Caco-2 (cell line): Measurements from ENCODE around the gene ACOT12. TPM values are rescaled to one million over a fixed set of nuclear protein-coding genes. Genes with fewer than 3 reads are reported as not detected.

ENCODE experiments used
- BruUV-seq: library from RNA; stranded (reverse); fragments of 400-500 nt; replicated peaks from 2 replicates; lab custom pipeline; 2021; lab: Mats Ljungman, UMichigan
- CTCF ChIA-PET: fragments of 300-600 bp; sonication (Branson Sonifier 250); formaldehyde crosslinking; loops from one replicate; lab custom pipeline; 2022; ENCODE audit warnings: antibody characterized with exemption; lab: Charles Lee
- POLR2A ChIA-PET: fragments of 300-600 bp; sonication (Branson Sonifier 250); formaldehyde crosslinking; loops from one replicate; lab custom pipeline; 2022; ENCODE audit warnings: antibody characterized with exemption; lab: Charles Lee
- DNase-seq, 2 experiments: peaks; one replicate each; pipeline versions ENCODE4 v3.0.0 to v3.0.0-alpha.2; 2020 to 2022
- H3K27me3 ChIP-seq: replicated peaks from 2 replicates; pipeline ENCODE4 v1.6.0; 2011; ENCODE audit warnings: low read length; ENCODE audit not compliant: control insufficient read depth, insufficient read depth
- H3K36me3 ChIP-seq: 2 replicates; pipeline ENCODE4 v1.5.1; 2011; ENCODE audit warnings: low read length; ENCODE audit not compliant: control insufficient read depth, insufficient read depth
- H3K4me1 ChIP-seq: fragments of 250-450 bp; sonication (Bioruptor Pico); 2 replicates; pipeline ENCODE4 v1.5.1; 2020; ENCODE audit warnings: mild to moderate bottlenecking
- H3K4me3 ChIP-seq: 2 replicates; pipeline ENCODE4 v1.5.1; 2011; ENCODE audit warnings: low read depth, mild to moderate bottlenecking, control low read depth, low read length
- H3K9me3 ChIP-seq: fragments of 250-450 bp; sonication (Bioruptor Pico); 2 replicates; pipeline ENCODE4 v1.5.1; 2020; ENCODE audit warnings: mild to moderate bottlenecking, moderate library complexity
- H3K27ac Mint-ChIP-seq: one replicate; pipeline ENCODE4 v1.8.0; 2022; ENCODE audit warnings: mixed read lengths; ENCODE audit not compliant: unreplicated experiment
- H3K27me3 Mint-ChIP-seq: one replicate; pipeline ENCODE4 v1.8.0; 2022; ENCODE audit warnings: mixed read lengths; ENCODE audit not compliant: insufficient read depth, unreplicated experiment
- H3K36me3 Mint-ChIP-seq: one replicate; pipeline ENCODE4 v1.8.0; 2022; ENCODE audit warnings: mild to moderate bottlenecking, mixed read lengths; ENCODE audit not compliant: insufficient read depth, unreplicated experiment
- H3K4me1 Mint-ChIP-seq: one replicate; pipeline ENCODE4 v1.8.0; 2022; ENCODE audit warnings: low read depth, mixed read lengths; ENCODE audit not compliant: unreplicated experiment
- H3K4me3 Mint-ChIP-seq: one replicate; pipeline ENCODE4 v1.8.0; 2022; ENCODE audit warnings: mild to moderate bottlenecking, moderate library complexity, mixed read lengths; ENCODE audit not compliant: unreplicated experiment
- H3K9me3 Mint-ChIP-seq: one replicate; pipeline ENCODE4 v1.8.0; 2022; ENCODE audit warnings: mixed read lengths; ENCODE audit not compliant: unreplicated experiment
- CTCF ChIP-seq, 2 experiments: fragments of 200-600 bp in 1 of 2; IDR thresholded peaks; 1 replicate in 1 of 2; 2 replicates in 1 of 2; pipeline versions ENCODE4 v1.5.1 to v1.8.0; 2011 to 2022; ENCODE audit warnings: antibody characterized with exemption in 1 of 2, control low read depth in 1 of 2, inconsistent platforms in 1 of 2, low read depth in 1 of 2, low read length in 1 of 2, mild to moderate bottlenecking in 1 of 2, moderate library complexity in 1 of 2; ENCODE audit not compliant: insufficient read depth in 1 of 2, severe bottlenecking in 1 of 2, unreplicated experiment in 1 of 2
- intact Hi-C: fragments of 100-400 bp; cut with micrococcal nuclease; formaldehyde crosslinking; loops from one replicate; pipeline ENCODE4 v1.10.0; 2022; ENCODE audit not compliant: unreplicated experiment
- total RNA-seq: library from RNA; stranded (reverse); gene quantifications from 2 replicates; pipeline ENCODE4 v1.2.3, GENCODE V29; 2022

Gene ACOT12
- total RNA-seq, 1 experiment from 2014 or later, result 1.4 TPM

GRCh38 chr5:81429363-81429762 lies 35.4 kb upstream of the ACOT12 start:
- no TSS peak for BruUV-seq
- H3K36me3 Mint-ChIP-seq, result no peaks in the 10 kb centered on the region
- ChIA-PET CTCF (interaction anchor here (0.6 kb wide), 1 partner anchor 322 kb away, joined by 6 read pairs; the partner anchor contains the start of gene SSBP2), POLR2A (no interaction called here)
- no peak overlapping the region for H3K4me3 ChIP-seq
- peaks cover 19% of the 10 kb centered on the region for H3K4me1 ChIP-seq
- no peak for DNase-seq
- intact Hi-C loops, result loop anchor here (5.0 kb wide), 3 partner anchors 323 to 738 kb away; partner anchors contain the start of gene SSBP2
- no peaks in the 10 kb centered on the region for H3K9me3 Mint-ChIP-seq
- H3K27me3 Mint-ChIP-seq, result no peaks in the 10 kb centered on the region
- no peak overlapping the region for H3K27ac Mint-ChIP-seq
- H3K36me3 ChIP-seq, result no peaks in the 10 kb centered on the region
- no peaks in the 10 kb centered on the region for H3K9me3 ChIP-seq
- TF ChIP-seq CTCF (IDR thresholded peaks at IDR 0.05; ENCODE audit: insufficient read depth in 1 of 2, low read depth in 1 of 2, low read length in 1 of 2, severe bottlenecking in 1 of 2, unreplicated experiment in 1 of 2), result no peak
- peaks cover 11% of the 10 kb centered on the region for H3K4me1 Mint-ChIP-seq
- no peaks in the 10 kb centered on the region for H3K27me3 ChIP-seq
- no peak overlapping the region for H3K4me3 Mint-ChIP-seq

- no peaks in the 10 kb centered on the region for H3K36me3 Mint-ChIP-seq
- no peaks in the 10 kb centered on the region for H3K27me3 ChIP-seq
- peaks cover 11% of the 10 kb centered on the region for H3K4me1 Mint-ChIP-seq
- no peak for TF ChIP-seq CTCF (IDR thresholded peaks at IDR 0.05; ENCODE audit: insufficient read depth in 1 of 2, low read depth in 1 of 2, low read length in 1 of 2, severe bottlenecking in 1 of 2, unreplicated experiment in 1 of 2)
- CTCF ChIA-PET, result interaction anchor here (0.6 kb wide), 1 partner anchor 322 kb away, joined by 6 read pairs; the partner anchor contains the start of gene SSBP2
- H3K27ac Mint-ChIP-seq, result no peak overlapping the region
- H3K27me3 Mint-ChIP-seq, result no peaks in the 10 kb centered on the region
- no peak overlapping the region for H3K4me3 Mint-ChIP-seq
- H3K36me3 ChIP-seq, result no peaks in the 10 kb centered on the region
- POLR2A ChIA-PET, result no interaction called here
- no TSS peak for BruUV-seq
- intact Hi-C loops, result loop anchor here (5.0 kb wide), 3 partner anchors 323 to 738 kb away; partner anchors contain the start of gene SSBP2
- no peak overlapping the region for H3K4me3 ChIP-seq
- peaks cover 19% of the 10 kb centered on the region for H3K4me1 ChIP-seq
- H3K9me3 ChIP-seq, result no peaks in the 10 kb centered on the region
- H3K9me3 Mint-ChIP-seq, result no peaks in the 10 kb centered on the region
- no peak for DNase-seq
These were observed 34.9 kb upstream of the ACOT12 start for GRCh38 chr5:81428861-81429260.

- Mint-ChIP-seq H3K4me1 (peaks cover 11% of the 10 kb centered on the region), H3K27ac (no peak overlapping the region), H3K27me3 (no peaks in the 10 kb centered on the region), H3K4me3 (no peak overlapping the region), H3K9me3 (no peaks in the 10 kb centered on the region), H3K36me3 (no peaks in the 10 kb centered on the region)
- Histone ChIP-seq H3K27me3 (no peaks in the 10 kb centered on the region), H3K4me3 (no peak overlapping the region), H3K9me3 (no peaks in the 10 kb centered on the region), H3K4me1 (peaks cover 19% of the 10 kb centered on the region), H3K36me3 (no peaks in the 10 kb centered on the region)
- ChIA-PET CTCF (no interaction called here), POLR2A (no interaction called here)
- TF ChIP-seq CTCF (IDR thresholded peaks at IDR 0.05; ENCODE audit: insufficient read depth in 1 of 2, low read depth in 1 of 2, low read length in 1 of 2, severe bottlenecking in 1 of 2, unreplicated experiment in 1 of 2), result no peak
- no TSS peak for BruUV-seq
- intact Hi-C loops, result loop anchor here (5.0 kb wide), 3 partner anchors 324 to 739 kb away; partner anchors contain the start of gene SSBP2
- DNase-seq, result no peak
These were observed 34.5 kb upstream of the ACOT12 start for GRCh38 chr5:81428446-81428845.
